Esophagus squamous epithelium (tissue), 4 donors: ENCODE measurements around the gene GLRA3.

ENCODE experiments used
- CTCF ChIP-seq, 6 experiments: fragments of 450-650 bp in 4 of 6; fragments of 200-600 bp in 2 of 6; sonication (generic) in 2 of 6; IDR thresholded peaks; one replicate each; pipeline ENCODE4 v1.5.1; 2016 to 2019; ENCODE audit warnings: antibody characterized with exemption in 6 of 6, mild to moderate bottlenecking in 4 of 6, moderate library complexity in 4 of 6
- POLR2A ChIP-seq, 4 donors: fragments of 450-650 bp; IDR thresholded peaks; one replicate each; pipeline ENCODE4 v1.6.1; 2017; ENCODE audit warnings: antibody characterized with exemption in 4 of 4, mild to moderate bottlenecking in 4 of 4, moderate library complexity in 3 of 4

- no peak for TF ChIP-seq POLR2A (IDR thresholded peaks at IDR 0.05)
- TF ChIP-seq CTCF (IDR thresholded peaks at IDR 0.05) = no peak
Observed at GRCh38 chr4:174848596-174848995, 19.5 kb upstream of the GLRA3 start.
